Measurements from ENCODE around the gene ADAM15. TPM values are rescaled to one million over a fixed set of nuclear protein-coding genes. Genes with fewer than 3 reads are reported as not detected.
A peak's percentile ranks its signal among the peaks of the same experiment; 100 is the strongest.

The ADAM15 gene
- total RNA-seq, 1 experiment from 2014 or later, result 187 TPM

- no peak for DNase-seq
- Histone ChIP-seq H3K9me2 (ENCODE audit: insufficient read depth) (no peaks in the 10 kb centered on the region), H3F3A (ENCODE audit: insufficient read depth, low read depth) (peaks cover 23% of the 10 kb centered on the region; the same call in 1 of the 2 replicates), H2AFZ (no peak overlapping the region), H3K27me3 (ENCODE audit: insufficient read depth, low read depth) (no peaks in the 10 kb centered on the region), H3K36me3 (ENCODE audit: low read depth) (no peaks in the 10 kb centered on the region), H4K20me1 (ENCODE audit: insufficient read depth) (no peaks in the 10 kb centered on the region), H3K4me1 (replicated peaks; ENCODE audit: insufficient read depth) (peaks cover 54% of the 10 kb centered on the region), H3K79me2 (ENCODE audit: low read depth) (no peaks in the 10 kb centered on the region), H3K27ac (no peak overlapping the region), H3K9me3 (ENCODE audit: insufficient read depth, low read depth) (no peaks in the 10 kb centered on the region), H3K4me2 (no peak overlapping the region), H3K4me3 (no peak overlapping the region)
- CTCF ChIA-PET, result interaction anchor here (0.9 kb wide), 1 partner anchor 27 kb away, joined by 4 read pairs; no protein-coding TSS in a partner anchor
- no TSS peak for BruUV-seq (replicated peaks)
- intact Hi-C loops (cut with micrococcal nuclease; ENCODE audit: unreplicated experiment), result loop anchor here (2.0 kb wide), 1 partner anchor 15 kb away; no protein-coding TSS in a partner anchor
- TF ChIP-seq EZH2 (IDR thresholded peaks at IDR 0.05; ENCODE audit: low read depth) (no peak), CTCF (conservative IDR thresholded peaks at IDR 0.05) (no peak)
- POLR2A ChIA-PET (ENCODE audit: unreplicated experiment), result interaction anchor here (0.5 kb wide), 1 partner anchor 120 kb away, joined by 3 read pairs; no protein-coding TSS in a partner anchor
Observed at GRCh38 chr1:155023627-155024026, 27.5 kb upstream of the ADAM15 start.

GRCh38 chr1:155024315-155024714 is 26.8 kb upstream of the ADAM15 start:
- Histone ChIP-seq H3K27ac (no peak overlapping the region), H3K36me3 (ENCODE audit: low read depth) (no peaks in the 10 kb centered on the region), H3K79me2 (ENCODE audit: low read depth) (no peaks in the 10 kb centered on the region), H2AFZ (no peak overlapping the region), H4K20me1 (ENCODE audit: insufficient read depth) (no peaks in the 10 kb centered on the region), H3K4me1 (replicated peaks; ENCODE audit: insufficient read depth) (peaks cover 47% of the 10 kb centered on the region), H3K27me3 (ENCODE audit: insufficient read depth, low read depth) (no peaks in the 10 kb centered on the region), H3K9me2 (ENCODE audit: insufficient read depth) (no peaks in the 10 kb centered on the region), H3F3A (ENCODE audit: insufficient read depth, low read depth) (peaks cover 27% of the 10 kb centered on the region; the same call in 1 of the 2 replicates), H3K4me2 (no peak overlapping the region), H3K4me3 (no peak overlapping the region), H3K9me3 (ENCODE audit: insufficient read depth, low read depth) (no peaks in the 10 kb centered on the region)
- BruUV-seq (replicated peaks), result no TSS peak
- POLR2A ChIA-PET (ENCODE audit: unreplicated experiment), result no interaction called here
- CTCF ChIA-PET, result interaction anchor here (1.3 kb wide), 1 partner anchor 21 kb away, joined by 3 read pairs; no protein-coding TSS in a partner anchor
- DNase-seq, result no peak
- no peak for TF ChIP-seq EZH2 (IDR thresholded peaks at IDR 0.05; ENCODE audit: low read depth)
- TF ChIP-seq CTCF (conservative IDR thresholded peaks at IDR 0.05), result no peak
- intact Hi-C loops (cut with micrococcal nuclease; ENCODE audit: unreplicated experiment), result no loop called here

- no peak overlapping the region for H3K27ac ChIP-seq
- no peak for DNase-seq
- peaks cover 47% of the 10 kb centered on the region for H3K4me1 ChIP-seq (replicated peaks; ENCODE audit: insufficient read depth)
- H3K79me2 ChIP-seq (ENCODE audit: low read depth), result no peaks in the 10 kb centered on the region
- no peaks in the 10 kb centered on the region for H4K20me1 ChIP-seq (ENCODE audit: insufficient read depth)
- no peak overlapping the region for H2AFZ ChIP-seq
- peak overlapping the region; percentile 29 for H3K4me2 ChIP-seq
- no peaks in the 10 kb centered on the region for H3K9me3 ChIP-seq (ENCODE audit: insufficient read depth, low read depth)
- ChIA-PET CTCF (no interaction called here), POLR2A (ENCODE audit: unreplicated experiment) (no interaction called here)
- H3K36me3 ChIP-seq (ENCODE audit: low read depth), result no peaks in the 10 kb centered on the region
- BruUV-seq (replicated peaks), result no TSS peak
- intact Hi-C loops (cut with micrococcal nuclease; ENCODE audit: unreplicated experiment), result no loop called here
- no peak overlapping the region for H3K4me3 ChIP-seq
- H3K9me2 ChIP-seq (ENCODE audit: insufficient read depth), result no peaks in the 10 kb centered on the region
- H3F3A ChIP-seq (ENCODE audit: insufficient read depth, low read depth), result peaks cover 27% of the 10 kb centered on the region; the same call in 1 of the 2 replicates
- TF ChIP-seq EZH2 (IDR thresholded peaks at IDR 0.05; ENCODE audit: low read depth), result no peak
- no peak for TF ChIP-seq CTCF (conservative IDR thresholded peaks at IDR 0.05)
- no peaks in the 10 kb centered on the region for H3K27me3 ChIP-seq (ENCODE audit: insufficient read depth, low read depth)
Observed at GRCh38 chr1:155026154-155026553, 25.0 kb upstream of the ADAM15 start.

Data from PC-9 (cell line).